Suprapubic skin (tissue), 4 donors: Measurements from ENCODE around the gene RNF166.

ENCODE experiments used
- EP300 ChIP-seq: sonication (generic); formaldehyde crosslinking; IDR thresholded peaks from one replicate; pipeline ENCODE4 v1.6.1; 2017; ENCODE audit warnings: antibody characterized with exemption
- POLR2A ChIP-seq, 2 donors: fragments of 450-650 bp; IDR thresholded peaks; one replicate each; pipeline ENCODE4 v1.6.1; 2017; ENCODE audit warnings: antibody characterized with exemption in 2 of 2, mild to moderate bottlenecking in 2 of 2, moderate library complexity in 2 of 2
- POLR2AphosphoS5 ChIP-seq, 3 donors: sonication (generic); formaldehyde crosslinking; IDR thresholded peaks; one replicate each; pipeline ENCODE4 v1.6.1; 2017; ENCODE audit warnings: antibody characterized with exemption in 3 of 3
- TF ChIP-seq, protein P1 (sequence below), 2 donors: fragments of 200-600 bp in 1 of 2; fragments of 450-650 bp in 1 of 2; sonication (generic) in 1 of 2; IDR thresholded peaks; one replicate each; pipeline ENCODE4 v1.5.1; 2016 to 2019; ENCODE audit warnings: antibody characterized with exemption in 2 of 2, mild to moderate bottlenecking in 1 of 2, moderate library complexity in 1 of 2

GRCh38 chr16:88688013-88688778 lies 18.0 kb downstream of the RNF166 start:
- TF ChIP-seq, protein P1, sequence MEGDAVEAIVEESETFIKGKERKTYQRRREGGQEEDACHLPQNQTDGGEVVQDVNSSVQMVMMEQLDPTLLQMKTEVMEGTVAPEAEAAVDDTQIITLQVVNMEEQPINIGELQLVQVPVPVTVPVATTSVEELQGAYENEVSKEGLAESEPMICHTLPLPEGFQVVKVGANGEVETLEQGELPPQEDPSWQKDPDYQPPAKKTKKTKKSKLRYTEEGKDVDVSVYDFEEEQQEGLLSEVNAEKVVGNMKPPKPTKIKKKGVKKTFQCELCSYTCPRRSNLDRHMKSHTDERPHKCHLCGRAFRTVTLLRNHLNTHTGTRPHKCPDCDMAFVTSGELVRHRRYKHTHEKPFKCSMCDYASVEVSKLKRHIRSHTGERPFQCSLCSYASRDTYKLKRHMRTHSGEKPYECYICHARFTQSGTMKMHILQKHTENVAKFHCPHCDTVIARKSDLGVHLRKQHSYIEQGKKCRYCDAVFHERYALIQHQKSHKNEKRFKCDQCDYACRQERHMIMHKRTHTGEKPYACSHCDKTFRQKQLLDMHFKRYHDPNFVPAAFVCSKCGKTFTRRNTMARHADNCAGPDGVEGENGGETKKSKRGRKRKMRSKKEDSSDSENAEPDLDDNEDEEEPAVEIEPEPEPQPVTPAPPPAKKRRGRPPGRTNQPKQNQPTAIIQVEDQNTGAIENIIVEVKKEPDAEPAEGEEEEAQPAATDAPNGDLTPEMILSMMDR (IDR thresholded peaks at IDR 0.05) = no peak
- no peak for TF ChIP-seq POLR2A (IDR thresholded peaks at IDR 0.05)
- TF ChIP-seq POLR2AphosphoS5 (IDR thresholded peaks at IDR 0.05) = no peak
- no peak for TF ChIP-seq EP300
